HCT116 (cell line): ENCODE data around the gene ZSWIM6. TPM values are rescaled to one million over a fixed set of nuclear protein-coding genes. Genes with fewer than 3 reads are reported as not detected.

Source experiments
- ATAC-seq: fragments of 200-7000 bp; cut with Tn5 transposase; 2 replicates; pipeline ENCODE4 v1.9.1; 2020; ENCODE audit warnings: mild to moderate bottlenecking, moderate library complexity
- BruUV-seq: library from RNA; stranded (reverse); fragments of 400-500 nt; replicated peaks from 2 replicates; lab custom pipeline; 2021; lab: Mats Ljungman, UMichigan
- CTCF ChIA-PET: fragments of 300-600 bp; sonication (Branson Sonifier 250); formaldehyde crosslinking; loops from one replicate; lab custom pipeline; 2021; ENCODE audit warnings: antibody characterized with exemption; lab: Charles Lee
- POLR2A ChIA-PET: fragments of 300-600, 350-600 bp; sonication (Branson Sonifier 250); formaldehyde crosslinking; loops from one replicate; lab custom pipeline; 2021; ENCODE audit warnings: antibody characterized with exemption; lab: Charles Lee
- RAD21 ChIA-PET, 2 experiments: fragments of 300-600 bp; sonication (Branson Sonifier 250); formaldehyde crosslinking; loops; one replicate each; lab custom pipeline; 2023; ENCODE audit warnings: low total read pairs in 2 of 2; ENCODE audit not compliant: uncharacterized antibody in 2 of 2, unreplicated experiment in 2 of 2, low non-redundant PET in 1 of 2; lab: Charles Lee
- DNase-seq: peaks from one replicate; pipeline ENCODE4 v3.0.0-alpha.2; 2010; ENCODE audit warnings: low read depth, low spot score
- H2AFZ ChIP-seq: fragments of 200-600 bp; shearing (Covaris generic), sonication (generic); 2 replicates; pipeline ENCODE4 v1.6.1; 2017; ENCODE audit warnings: low read depth, mixed run types, mixed read lengths, antibody characterized with exemption, low read length; ENCODE audit not compliant: poor library complexity, severe bottlenecking
- H3K27ac ChIP-seq: 2 replicates; pipeline ENCODE4 v1.5.1; 2012; ENCODE audit warnings: low read depth, low read length
- H3K27me3 ChIP-seq: fragments of 200-600 bp; sonication (generic); 2 replicates; pipeline ENCODE4 v1.6.1; 2016; ENCODE audit warnings: mixed run types, low read length, mixed read lengths; ENCODE audit not compliant: insufficient read depth
- H3K36me3 ChIP-seq, 2 experiments: fragments of 200-500 bp in 1 of 2; fragments of 200-600 bp in 1 of 2; sonication (Bioruptor generic) in 1 of 2; sonication (generic) in 1 of 2; 2 replicates each; pipeline versions ENCODE4 v1.5.1 to v1.6.1; 2014 to 2016; ENCODE audit warnings: low read length in 2 of 2, inconsistent platforms in 1 of 2, mixed read lengths in 1 of 2, mixed run types in 1 of 2; ENCODE audit not compliant: insufficient read depth in 2 of 2, control insufficient read depth in 1 of 2
- H3K4me1 ChIP-seq, 2 experiments: fragments of 200-600 bp in 1 of 2; sonication (generic) in 1 of 2; 2 replicates each; pipeline versions ENCODE4 v1.5.1 to v1.6.1; 2012 to 2017; ENCODE audit warnings: low read length in 2 of 2, inconsistent platforms in 1 of 2, mild to moderate bottlenecking in 1 of 2, mixed read lengths in 1 of 2, mixed run types in 1 of 2, moderate library complexity in 1 of 2; ENCODE audit not compliant: insufficient read depth in 2 of 2, control insufficient read depth in 1 of 2
- H3K4me2 ChIP-seq: fragments of 200-600 bp; sonication (generic); 2 replicates; pipeline ENCODE4 v1.6.1; 2017; ENCODE audit warnings: mixed run types, low read length, mixed read lengths
- H3K4me3 ChIP-seq, 2 experiments: fragments of 200-600 bp in 1 of 2; sonication (generic) in 1 of 2; replicated peaks in 1 of 2; 2 replicates each; pipeline ENCODE4 v1.5.1; 2011 to 2016; ENCODE audit warnings: low read length in 2 of 2, control low read depth in 1 of 2, low read depth in 1 of 2, mild to moderate bottlenecking in 1 of 2, mixed read lengths in 1 of 2, mixed run types in 1 of 2
- H3K79me2 ChIP-seq: fragments of 200-600 bp; sonication (generic); 2 replicates; pipeline ENCODE4 v1.6.1; 2017; ENCODE audit warnings: mild to moderate bottlenecking, mixed run types, low read length, moderate library complexity, mixed read lengths; ENCODE audit not compliant: insufficient read depth
- H3K9ac ChIP-seq: fragments of 200-600 bp; sonication (generic); 2 replicates; pipeline ENCODE4 v1.6.1; 2016; ENCODE audit warnings: low read length, mixed read lengths
- H3K9me2 ChIP-seq: fragments of 200-600 bp; sonication (generic), shearing (Covaris generic); 2 replicates; pipeline ENCODE4 v1.6.1; 2017; ENCODE audit warnings: mixed run types, mild to moderate bottlenecking, moderate library complexity; ENCODE audit not compliant: insufficient read depth
- H3K9me3 ChIP-seq, 2 experiments: fragments of 200-500 bp in 1 of 2; fragments of 200-600 bp in 1 of 2; sonication (Bioruptor generic) in 1 of 2; sonication (generic) in 1 of 2; 2 replicates each; pipeline ENCODE4 v1.6.1; 2014 to 2017; ENCODE audit warnings: low read length in 2 of 2, mixed read lengths in 2 of 2, inconsistent platforms in 1 of 2, low read depth in 1 of 2, mild to moderate bottlenecking in 1 of 2, mixed run types in 1 of 2, moderate library complexity in 1 of 2; ENCODE audit not compliant: control insufficient read depth in 1 of 2, insufficient read depth in 1 of 2
- H4K20me1 ChIP-seq: fragments of 200-600 bp; sonication (generic), shearing (Covaris generic); 2 replicates; pipeline ENCODE4 v1.6.1; 2017; ENCODE audit warnings: mixed run types, mild to moderate bottlenecking, moderate library complexity; ENCODE audit not compliant: insufficient read depth
- CBX3 ChIP-seq: IDR thresholded peaks from 2 replicates; pipeline ENCODE4 v1.6.1; 2012; ENCODE audit warnings: low read depth
- CEBPB ChIP-seq: IDR thresholded peaks from 2 replicates; pipeline ENCODE4 v1.6.1; 2012; ENCODE audit warnings: low read depth
- EGR1 ChIP-seq: IDR thresholded peaks from 2 replicates; pipeline ENCODE4 v1.6.1; 2012; ENCODE audit warnings: low read depth
- ELF1 ChIP-seq: IDR thresholded peaks from 2 replicates; pipeline ENCODE4 v1.6.1; 2012; ENCODE audit warnings: low read depth, borderline replicate concordance
- FOSL1 ChIP-seq: IDR thresholded peaks from 2 replicates; pipeline ENCODE4 v1.6.1; 2012; ENCODE audit warnings: low read depth
- JUND ChIP-seq: IDR thresholded peaks from 2 replicates; pipeline ENCODE4 v1.6.1; 2012
- POLR2A ChIP-seq: IDR thresholded peaks from 2 replicates; pipeline ENCODE4 v1.7.0; 2011; ENCODE audit warnings: borderline replicate concordance; ENCODE audit not compliant: insufficient read depth, insufficient read length; ENCODE audit errors: extremely low read depth
- POLR2AphosphoS5 ChIP-seq: IDR thresholded peaks from 2 replicates; pipeline ENCODE4 v1.6.1; 2011; ENCODE audit warnings: mild to moderate bottlenecking, low read depth, low read length, moderate library complexity
- SIN3A ChIP-seq: IDR thresholded peaks from 2 replicates; pipeline ENCODE4 v1.6.1; 2012; ENCODE audit warnings: low read depth
- SRF ChIP-seq: IDR thresholded peaks from 2 replicates; pipeline ENCODE4 v1.6.1; 2012; ENCODE audit warnings: low read depth
- TCF7L2 ChIP-seq: IDR thresholded peaks from 2 replicates; pipeline ENCODE4 v1.7.0; 2011; ENCODE audit warnings: borderline replicate concordance, inconsistent platforms; ENCODE audit not compliant: insufficient read depth, insufficient read length; ENCODE audit errors: extremely low read depth
- ZFX ChIP-seq: fragments of 450-650 bp; IDR thresholded peaks from 2 replicates; pipeline ENCODE4 v1.6.1; 2017
- ZNF274 ChIP-seq: fragments of 200-500 bp; sonication (Bioruptor generic); IDR thresholded peaks from 2 replicates; pipeline ENCODE4 v1.6.1; 2014; ENCODE audit warnings: mild to moderate bottlenecking, low read depth, low read length, inconsistent platforms
- intact Hi-C: fragments of 100-400 bp; cut with micrococcal nuclease; formaldehyde crosslinking; loops from 2 replicates; pipeline ENCODE4 v1.10.0; 2022
- total RNA-seq: library from RNA; stranded (reverse); gene quantifications from one replicate; pipeline ENCODE4 v1.2.1, GENCODE V29; 2021; ENCODE audit not compliant: unreplicated experiment
- TF ChIP-seq, protein P1 (sequence below): IDR thresholded peaks from 2 replicates; pipeline ENCODE4 v1.6.1; 2012; ENCODE audit warnings: low read depth
- TF ChIP-seq, protein P2 (sequence below): IDR thresholded peaks from 2 replicates; pipeline ENCODE4 v1.6.1; 2011; ENCODE audit warnings: mild to moderate bottlenecking, low read length, moderate library complexity; ENCODE audit not compliant: insufficient replicate concordance; ENCODE audit errors: extremely low read depth
- TF ChIP-seq, protein P3 (sequence below), 3 experiments: fragments of 200-600 bp in 1 of 3; sonication (generic) in 1 of 3; IDR thresholded peaks in 2 of 3; conservative IDR thresholded peaks in 1 of 3; 2 replicates each; pipeline ENCODE4 v1.5.1; 2012 to 2017; ENCODE audit warnings: low read depth in 2 of 3, low read length in 2 of 3, antibody characterized with exemption in 1 of 3, borderline replicate concordance in 1 of 3, control low read depth in 1 of 3, mild to moderate bottlenecking in 1 of 3, mixed read lengths in 1 of 3, mixed run types in 1 of 3, moderate library complexity in 1 of 3; ENCODE audit not compliant: insufficient read depth in 1 of 3
- TF ChIP-seq, protein P4 (sequence below): IDR thresholded peaks from 2 replicates; pipeline ENCODE4 v1.6.1; 2012

The ZSWIM6 gene
- total RNA-seq, 1 experiment from 2014 or later, result 7.4 TPM

DNA sequence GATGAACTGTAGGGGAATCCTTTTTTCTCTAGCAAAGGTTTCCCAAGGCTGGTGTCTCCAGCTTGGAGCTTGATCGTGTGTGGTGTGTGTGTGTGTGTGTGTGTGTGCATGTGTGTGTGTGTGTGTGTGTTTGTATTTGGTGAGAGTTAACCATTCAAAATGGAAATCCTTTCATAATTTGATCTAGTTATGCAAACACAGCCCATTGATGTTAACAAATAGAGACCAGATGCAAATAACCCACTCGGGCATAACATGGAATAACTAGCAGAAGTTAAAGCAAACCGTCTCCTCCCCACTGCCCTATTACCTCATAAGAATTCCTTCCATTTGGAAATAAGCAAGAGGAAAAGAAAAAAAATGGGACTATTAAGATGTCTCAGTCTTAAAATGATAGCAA is 24.9 kb upstream of the ZSWIM6 start:
- no peak for TF ChIP-seq CBX3
- TF ChIP-seq TCF7L2, result no peak
- TF ChIP-seq POLR2AphosphoS5, result no peak
- TF ChIP-seq, protein P1, sequence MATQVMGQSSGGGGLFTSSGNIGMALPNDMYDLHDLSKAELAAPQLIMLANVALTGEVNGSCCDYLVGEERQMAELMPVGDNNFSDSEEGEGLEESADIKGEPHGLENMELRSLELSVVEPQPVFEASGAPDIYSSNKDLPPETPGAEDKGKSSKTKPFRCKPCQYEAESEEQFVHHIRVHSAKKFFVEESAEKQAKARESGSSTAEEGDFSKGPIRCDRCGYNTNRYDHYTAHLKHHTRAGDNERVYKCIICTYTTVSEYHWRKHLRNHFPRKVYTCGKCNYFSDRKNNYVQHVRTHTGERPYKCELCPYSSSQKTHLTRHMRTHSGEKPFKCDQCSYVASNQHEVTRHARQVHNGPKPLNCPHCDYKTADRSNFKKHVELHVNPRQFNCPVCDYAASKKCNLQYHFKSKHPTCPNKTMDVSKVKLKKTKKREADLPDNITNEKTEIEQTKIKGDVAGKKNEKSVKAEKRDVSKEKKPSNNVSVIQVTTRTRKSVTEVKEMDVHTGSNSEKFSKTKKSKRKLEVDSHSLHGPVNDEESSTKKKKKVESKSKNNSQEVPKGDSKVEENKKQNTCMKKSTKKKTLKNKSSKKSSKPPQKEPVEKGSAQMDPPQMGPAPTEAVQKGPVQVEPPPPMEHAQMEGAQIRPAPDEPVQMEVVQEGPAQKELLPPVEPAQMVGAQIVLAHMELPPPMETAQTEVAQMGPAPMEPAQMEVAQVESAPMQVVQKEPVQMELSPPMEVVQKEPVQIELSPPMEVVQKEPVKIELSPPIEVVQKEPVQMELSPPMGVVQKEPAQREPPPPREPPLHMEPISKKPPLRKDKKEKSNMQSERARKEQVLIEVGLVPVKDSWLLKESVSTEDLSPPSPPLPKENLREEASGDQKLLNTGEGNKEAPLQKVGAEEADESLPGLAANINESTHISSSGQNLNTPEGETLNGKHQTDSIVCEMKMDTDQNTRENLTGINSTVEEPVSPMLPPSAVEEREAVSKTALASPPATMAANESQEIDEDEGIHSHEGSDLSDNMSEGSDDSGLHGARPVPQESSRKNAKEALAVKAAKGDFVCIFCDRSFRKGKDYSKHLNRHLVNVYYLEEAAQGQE, result no peak
- TF ChIP-seq, protein P2, sequence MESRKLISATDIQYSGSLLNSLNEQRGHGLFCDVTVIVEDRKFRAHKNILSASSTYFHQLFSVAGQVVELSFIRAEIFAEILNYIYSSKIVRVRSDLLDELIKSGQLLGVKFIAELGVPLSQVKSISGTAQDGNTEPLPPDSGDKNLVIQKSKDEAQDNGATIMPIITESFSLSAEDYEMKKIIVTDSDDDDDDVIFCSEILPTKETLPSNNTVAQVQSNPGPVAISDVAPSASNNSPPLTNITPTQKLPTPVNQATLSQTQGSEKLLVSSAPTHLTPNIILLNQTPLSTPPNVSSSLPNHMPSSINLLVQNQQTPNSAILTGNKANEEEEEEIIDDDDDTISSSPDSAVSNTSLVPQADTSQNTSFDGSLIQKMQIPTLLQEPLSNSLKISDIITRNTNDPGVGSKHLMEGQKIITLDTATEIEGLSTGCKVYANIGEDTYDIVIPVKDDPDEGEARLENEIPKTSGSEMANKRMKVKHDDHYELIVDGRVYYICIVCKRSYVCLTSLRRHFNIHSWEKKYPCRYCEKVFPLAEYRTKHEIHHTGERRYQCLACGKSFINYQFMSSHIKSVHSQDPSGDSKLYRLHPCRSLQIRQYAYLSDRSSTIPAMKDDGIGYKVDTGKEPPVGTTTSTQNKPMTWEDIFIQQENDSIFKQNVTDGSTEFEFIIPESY, result no peak
- TF ChIP-seq SIN3A, result no peak
- TF ChIP-seq FOSL1, result no peak
- TF ChIP-seq, protein P3, sequence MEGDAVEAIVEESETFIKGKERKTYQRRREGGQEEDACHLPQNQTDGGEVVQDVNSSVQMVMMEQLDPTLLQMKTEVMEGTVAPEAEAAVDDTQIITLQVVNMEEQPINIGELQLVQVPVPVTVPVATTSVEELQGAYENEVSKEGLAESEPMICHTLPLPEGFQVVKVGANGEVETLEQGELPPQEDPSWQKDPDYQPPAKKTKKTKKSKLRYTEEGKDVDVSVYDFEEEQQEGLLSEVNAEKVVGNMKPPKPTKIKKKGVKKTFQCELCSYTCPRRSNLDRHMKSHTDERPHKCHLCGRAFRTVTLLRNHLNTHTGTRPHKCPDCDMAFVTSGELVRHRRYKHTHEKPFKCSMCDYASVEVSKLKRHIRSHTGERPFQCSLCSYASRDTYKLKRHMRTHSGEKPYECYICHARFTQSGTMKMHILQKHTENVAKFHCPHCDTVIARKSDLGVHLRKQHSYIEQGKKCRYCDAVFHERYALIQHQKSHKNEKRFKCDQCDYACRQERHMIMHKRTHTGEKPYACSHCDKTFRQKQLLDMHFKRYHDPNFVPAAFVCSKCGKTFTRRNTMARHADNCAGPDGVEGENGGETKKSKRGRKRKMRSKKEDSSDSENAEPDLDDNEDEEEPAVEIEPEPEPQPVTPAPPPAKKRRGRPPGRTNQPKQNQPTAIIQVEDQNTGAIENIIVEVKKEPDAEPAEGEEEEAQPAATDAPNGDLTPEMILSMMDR (IDR thresholded peaks at IDR 0.05 in 2 of 3, conservative IDR thresholded peaks at IDR 0.05 in 1 of 3; ENCODE audit: borderline replicate concordance in 1 of 3, insufficient read depth in 1 of 3, low read depth in 2 of 3, low read length in 2 of 3), result no peak
- TF ChIP-seq, protein P4, sequence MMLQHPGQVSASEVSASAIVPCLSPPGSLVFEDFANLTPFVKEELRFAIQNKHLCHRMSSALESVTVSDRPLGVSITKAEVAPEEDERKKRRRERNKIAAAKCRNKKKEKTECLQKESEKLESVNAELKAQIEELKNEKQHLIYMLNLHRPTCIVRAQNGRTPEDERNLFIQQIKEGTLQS, result no peak
- no peak for TF ChIP-seq ZFX
- no peak for TF ChIP-seq SRF
- TF ChIP-seq ZNF274, result no peak
- TF ChIP-seq POLR2A, result no peak
- no peak for TF ChIP-seq CEBPB
- no peak for TF ChIP-seq ELF1
- TF ChIP-seq EGR1, result no peak
- no peak for TF ChIP-seq JUND
- TF ChIP-seq, all 23 proteins: peak for 0
- intact Hi-C loops, result no loop called here
- peaks cover 10 to 33% of the 10 kb centered on the region in 2 experiments; a peak in 3 of 4 replicates for H3K4me1 ChIP-seq
- H3K9ac ChIP-seq, result no peak overlapping the region
- POLR2A ChIA-PET, result interaction anchor here (0.7 kb wide), 1 partner anchor 22 kb away, joined by 3 read pairs; no protein-coding TSS in a partner anchor
- H2AFZ ChIP-seq, result no peak overlapping the region
- no peaks in the 10 kb centered on the region for H4K20me1 ChIP-seq
- BruUV-seq, result no TSS peak
- DNase-seq, result no peak
- no peak for ATAC-seq
- H3K4me2 ChIP-seq, result no peak overlapping the region
- no peaks in the 10 kb centered on the region for H3K9me3 ChIP-seq
- CTCF ChIA-PET, result no interaction called here
- no peaks in the 10 kb centered on the region for H3K9me2 ChIP-seq
- no peaks in the 10 kb centered on the region for H3K27me3 ChIP-seq
- no peaks in the 10 kb centered on the region for H3K36me3 ChIP-seq
- no peak overlapping the region for H3K27ac ChIP-seq
- no peak overlapping the region for H3K4me3 ChIP-seq
- RAD21 ChIA-PET, result no interaction called here
- H3K79me2 ChIP-seq, result no peaks in the 10 kb centered on the region
